HS-5 (cell line): ENCODE results near the gene CSF2RB.

Source experiments
- DNase-seq: peaks from one replicate; pipeline ENCODE4 v3.0.0-alpha.2; 2012; ENCODE audit warnings: low read depth

Gene CSF2RB

DNA sequence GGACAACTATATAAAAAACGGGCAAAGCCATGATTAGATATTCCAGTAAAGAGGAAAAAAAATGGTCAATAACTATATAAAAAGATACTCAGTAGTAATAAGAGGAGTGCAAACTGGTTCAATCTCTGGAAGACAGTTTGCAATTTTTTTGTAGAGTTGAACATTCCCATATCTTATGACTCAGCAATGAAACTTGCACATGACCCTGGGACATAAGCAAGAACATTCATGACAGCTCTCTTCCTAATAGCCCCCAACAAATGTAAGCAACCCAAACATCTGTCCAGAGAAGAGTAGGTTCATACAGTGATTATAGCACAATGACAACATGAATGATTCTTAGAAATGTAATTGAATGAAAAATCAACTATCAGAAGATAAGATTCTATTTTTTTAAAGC, 21.8 kb upstream of the CSF2RB start:
- no peak for DNase-seq

DNA sequence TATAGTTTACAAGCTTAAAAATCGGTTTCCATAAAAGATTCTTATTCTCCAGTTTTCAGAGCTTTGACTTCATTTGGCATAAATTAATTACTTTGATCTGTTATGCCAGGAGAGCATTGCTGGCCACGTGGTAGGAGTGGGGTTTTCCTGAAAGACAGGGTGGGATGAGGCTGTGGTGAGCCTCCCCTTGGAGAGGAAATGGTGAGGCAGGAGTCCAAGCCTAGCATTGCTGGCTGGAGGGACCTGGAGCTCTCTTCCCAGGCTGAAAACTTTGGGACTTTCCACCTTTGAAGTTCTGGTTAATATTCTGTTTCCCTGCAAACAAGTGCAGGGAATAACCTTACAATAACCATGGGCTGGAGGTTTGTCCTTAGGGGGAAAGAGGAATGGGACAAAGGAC, 21.1 kb upstream of the CSF2RB start:
- no peak for DNase-seq

GRCh38 chr22:36893262-36893661, 20.2 kb upstream of the CSF2RB start:
- no peak for DNase-seq

DNA sequence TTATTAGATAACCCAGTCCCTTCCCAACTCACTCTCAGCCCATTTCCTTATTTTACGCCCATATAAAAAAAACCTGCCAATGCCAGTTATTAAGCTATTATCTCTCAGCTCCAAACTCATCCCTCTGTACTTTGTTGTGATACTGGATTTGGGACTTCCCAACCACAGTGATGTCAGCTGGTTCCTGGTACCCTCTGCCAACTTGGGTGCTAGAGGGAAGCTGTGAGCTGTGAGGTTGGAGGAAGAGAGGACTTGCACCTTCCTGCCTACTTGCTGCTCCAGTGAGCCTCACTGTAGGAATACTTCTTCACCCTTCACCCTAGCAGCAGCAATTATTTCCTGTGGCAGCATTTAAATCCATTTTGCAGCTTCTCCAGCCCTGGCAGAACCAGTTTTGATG, 19.2 kb upstream of the CSF2RB start:
- DNase-seq: no peak

- DNase-seq: no peak
Measured at GRCh38 chr22:36897611-36898010, 15.8 kb upstream of the CSF2RB start.

- DNase-seq: no peak
Measured at GRCh38 chr22:36898690-36899089, 14.7 kb upstream of the CSF2RB start.

- no peak for DNase-seq
Measured at GRCh38 chr22:36899498-36899897, 13.9 kb upstream of the CSF2RB start.

DNA sequence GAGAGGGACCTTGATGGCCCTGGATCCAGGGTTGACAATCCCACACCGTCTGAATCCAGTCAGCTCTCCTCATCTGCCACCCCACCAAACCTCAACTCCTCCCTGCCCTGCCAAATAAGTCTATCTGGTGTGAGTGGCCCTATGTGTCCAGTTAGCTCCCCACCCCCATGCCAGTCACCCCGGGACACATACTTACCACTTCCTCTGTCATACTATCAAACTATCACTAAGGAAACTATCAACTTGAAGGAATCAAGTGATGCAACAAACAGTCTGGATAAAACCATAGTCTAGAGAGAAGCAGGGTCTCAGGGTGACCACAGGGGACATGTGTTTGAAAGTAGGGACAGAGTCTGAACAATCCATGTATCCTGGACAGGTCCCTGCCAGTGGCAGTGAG, 13.2 kb upstream of the CSF2RB start:
- no peak for DNase-seq

DNA sequence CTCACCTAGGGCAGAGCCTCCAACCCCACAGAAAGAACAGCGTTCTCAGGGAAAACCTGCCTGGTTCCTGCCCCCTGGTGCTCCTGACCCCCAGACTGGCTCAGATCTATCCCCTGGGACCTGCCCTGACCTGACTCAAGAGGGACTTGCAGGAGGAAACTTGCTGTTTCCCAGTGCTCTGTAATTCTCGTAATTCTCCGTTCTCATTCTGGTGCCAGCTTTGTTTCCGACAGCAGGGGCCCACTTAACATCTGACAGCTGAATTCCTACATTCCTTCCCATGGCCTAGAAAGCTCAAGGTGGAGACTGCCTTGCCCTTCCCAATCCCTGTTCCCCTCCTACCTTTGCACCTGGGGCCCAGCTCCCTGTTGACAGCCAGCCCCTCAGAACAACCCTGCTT, 12.5 kb upstream of the CSF2RB start:
- no peak for DNase-seq

- no peak for DNase-seq
Measured at GRCh38 chr22:36901411-36902142, 11.9 kb upstream of the CSF2RB start.

DNA sequence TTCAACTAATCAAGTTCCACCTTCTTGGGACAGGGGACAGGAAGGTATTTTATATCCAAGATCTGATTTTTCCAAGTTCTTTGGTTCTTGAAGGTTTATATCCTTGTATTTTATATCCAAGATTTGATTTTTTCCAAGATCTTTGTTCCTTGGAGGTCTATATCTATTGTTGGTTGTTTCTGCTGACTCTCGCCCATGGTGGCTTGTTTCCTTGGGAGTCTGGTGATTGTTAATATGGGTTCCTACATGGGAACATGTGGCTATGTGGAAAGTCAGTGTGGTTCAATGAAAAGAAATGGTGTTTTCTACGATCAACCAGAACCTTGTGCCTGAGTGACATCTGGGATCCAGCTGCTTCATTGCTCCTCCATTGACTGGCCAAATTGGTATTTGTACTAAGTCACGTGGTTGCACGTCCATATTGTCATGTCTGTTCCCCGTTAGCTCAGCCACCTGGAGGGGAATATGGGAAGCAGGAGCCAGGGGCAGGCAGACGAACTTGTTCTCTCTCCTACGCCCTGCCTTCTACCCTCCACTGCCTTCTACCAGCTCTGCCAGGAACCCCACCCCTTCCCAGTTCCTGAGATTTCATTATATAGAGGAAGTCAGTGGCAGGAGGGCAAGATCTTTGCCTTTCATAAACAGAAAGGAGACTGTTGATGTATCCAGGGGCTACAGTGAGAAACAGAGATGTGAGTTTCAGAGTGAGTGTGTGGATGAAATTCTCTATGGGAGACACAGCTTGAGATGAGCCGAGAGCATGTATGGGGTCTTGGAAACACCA, 11.1 kb upstream of the CSF2RB start:
- no peak for DNase-seq

DNA sequence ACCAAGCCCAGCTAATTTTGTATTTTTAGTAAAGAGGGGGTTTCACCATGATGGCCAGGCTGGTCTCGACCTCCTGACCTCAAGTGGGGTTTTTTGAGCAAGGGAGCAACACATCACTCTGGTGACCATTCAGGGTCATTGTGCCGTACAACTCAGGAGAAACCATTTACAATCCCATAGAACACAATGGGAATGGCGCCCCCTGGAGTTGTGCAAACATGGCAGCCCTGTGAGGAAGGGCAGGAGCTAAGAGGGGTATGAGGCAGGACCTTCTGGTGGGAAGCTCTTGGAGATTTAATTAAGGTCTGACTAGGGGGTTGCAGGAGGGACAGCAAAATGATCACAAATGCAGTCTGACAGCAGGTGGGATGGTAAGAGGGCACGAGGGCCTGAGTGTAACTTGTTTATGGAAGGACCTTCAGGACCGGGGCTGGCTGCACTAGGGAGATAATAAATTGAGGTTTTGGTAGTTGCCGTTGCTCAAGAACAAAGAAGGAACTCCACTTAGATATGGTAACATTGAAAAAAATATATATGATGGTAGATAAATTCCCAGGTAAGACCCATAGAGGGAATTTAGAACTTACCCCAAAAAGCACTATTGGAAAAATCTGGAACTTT, 9.1 kb upstream of the CSF2RB start:
- DNase-seq: no peak

GRCh38 chr22:36907253-36908195, 5.9 kb upstream of the CSF2RB start:
- DNase-seq: no peak

DNA sequence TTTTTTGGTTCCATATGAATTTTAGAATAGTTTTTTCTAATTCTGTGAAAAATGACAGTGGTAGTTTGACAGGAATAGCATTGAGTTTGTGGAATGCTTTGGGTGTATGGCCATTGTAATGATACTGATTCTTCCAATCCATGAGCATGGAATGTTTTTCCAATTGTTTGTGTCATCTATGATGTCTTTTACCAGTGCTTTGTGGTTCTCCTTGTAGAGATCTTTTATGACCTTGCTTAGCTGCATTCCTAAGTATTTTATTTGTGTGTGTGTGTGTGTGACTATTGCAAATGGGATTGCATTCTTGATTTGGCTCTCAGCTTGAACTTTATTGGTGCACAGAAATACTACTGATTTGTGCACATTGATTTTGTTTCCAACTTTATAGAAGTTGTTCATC, 3.0 kb upstream of the CSF2RB start:
- DNase-seq: no peak

DNA sequence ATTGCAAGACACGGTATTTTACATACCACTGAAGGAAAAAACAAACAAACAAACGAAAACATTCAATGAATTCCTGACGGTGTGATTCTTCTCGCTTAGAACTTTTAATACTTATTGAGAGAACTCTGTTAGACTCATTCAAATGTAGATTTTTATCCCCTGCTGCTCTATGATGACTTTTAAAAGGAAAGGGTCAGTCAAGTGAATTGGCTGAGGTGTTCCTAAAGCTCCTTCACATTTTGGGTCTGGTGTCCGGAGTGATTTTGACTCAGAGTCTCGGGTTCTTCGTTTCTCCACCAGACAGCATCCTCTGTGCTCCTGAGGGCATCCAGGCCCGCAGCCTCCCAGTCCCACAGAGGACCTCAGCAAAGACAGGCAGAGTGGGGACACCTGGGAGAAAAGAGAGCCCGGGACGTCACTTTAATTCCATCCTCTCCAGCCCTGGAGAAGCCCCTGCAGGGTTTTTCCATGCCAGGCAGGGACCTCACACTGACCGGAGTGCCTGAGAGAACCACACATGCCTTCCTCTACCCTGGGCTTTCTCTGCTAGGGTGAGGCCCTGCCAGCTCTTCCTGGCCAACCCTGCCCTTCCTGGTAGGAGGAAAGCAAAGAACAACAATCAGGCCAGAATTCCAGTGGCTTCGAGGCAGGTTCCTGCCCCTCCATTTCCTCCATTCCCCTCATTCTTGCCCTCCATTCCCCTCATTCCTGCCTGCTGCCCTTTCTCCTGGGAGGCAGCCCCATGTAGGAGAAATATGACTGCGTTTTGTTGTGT, 1.4 kb upstream of the CSF2RB start:
- DNase-seq: no peak

DNA sequence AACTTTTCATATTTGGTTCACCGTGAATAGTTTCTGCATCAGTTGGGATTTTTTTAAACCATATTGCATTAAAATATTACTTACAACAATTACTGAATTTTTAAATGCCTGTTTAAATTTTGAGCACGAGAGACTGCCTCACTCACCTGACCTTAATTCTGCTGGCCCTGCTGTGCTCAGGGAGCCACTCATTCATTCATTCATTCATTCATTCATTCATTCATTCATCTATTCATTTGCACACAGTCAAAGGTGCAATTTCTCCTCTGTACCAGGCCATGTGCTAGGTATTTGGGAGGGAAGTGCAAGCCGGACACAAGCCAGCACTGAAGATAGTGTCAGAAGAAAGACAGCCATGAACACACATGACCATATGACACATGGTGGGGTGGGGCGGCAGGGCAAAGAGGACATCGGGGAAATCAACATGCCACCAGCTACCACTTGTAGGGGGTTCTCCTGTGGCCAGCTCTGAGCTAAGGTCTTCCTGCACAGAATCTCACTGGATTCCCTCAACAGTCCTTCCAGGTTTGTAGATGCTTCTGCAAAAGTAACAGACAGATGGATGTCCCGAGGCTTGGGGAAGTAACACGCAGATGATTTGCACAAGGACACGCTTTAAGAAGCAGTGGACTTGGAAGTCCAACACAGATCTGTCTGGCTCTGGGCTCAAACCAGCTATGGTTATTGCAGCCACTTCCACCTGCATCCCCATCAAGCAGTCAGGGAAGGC, 568 bp upstream of the CSF2RB start:
- no peak for DNase-seq

- DNase-seq: no peak
Measured at GRCh38 chr22:36914390-36914752, 943 bp downstream of the CSF2RB start.

DNA sequence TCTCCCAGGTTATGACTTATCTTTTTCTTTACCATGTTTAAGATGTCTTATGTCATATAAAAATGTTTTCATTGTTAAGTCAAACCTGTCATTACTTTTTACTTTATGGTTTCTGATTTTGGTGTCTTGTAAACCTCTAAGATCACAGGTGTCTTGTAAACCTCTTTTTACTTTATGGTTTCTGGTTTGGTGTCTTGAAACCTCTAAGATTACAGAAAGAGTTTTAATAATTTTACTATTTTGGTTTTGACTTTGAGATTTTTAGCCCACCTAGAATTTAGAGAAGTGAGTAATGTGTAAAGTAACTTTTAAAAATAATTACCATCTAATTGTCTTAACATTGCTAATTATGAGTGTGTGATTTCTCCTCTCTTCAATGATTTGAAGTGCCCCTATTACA, 2.6 kb downstream of the CSF2RB start:
- DNase-seq: no peak

- DNase-seq: no peak
Measured at GRCh38 chr22:36918586-36919284, 5.3 kb downstream of the CSF2RB start.
